ENCODE data around the gene UGT2B11.

The UGT2B11 gene

DNA sequence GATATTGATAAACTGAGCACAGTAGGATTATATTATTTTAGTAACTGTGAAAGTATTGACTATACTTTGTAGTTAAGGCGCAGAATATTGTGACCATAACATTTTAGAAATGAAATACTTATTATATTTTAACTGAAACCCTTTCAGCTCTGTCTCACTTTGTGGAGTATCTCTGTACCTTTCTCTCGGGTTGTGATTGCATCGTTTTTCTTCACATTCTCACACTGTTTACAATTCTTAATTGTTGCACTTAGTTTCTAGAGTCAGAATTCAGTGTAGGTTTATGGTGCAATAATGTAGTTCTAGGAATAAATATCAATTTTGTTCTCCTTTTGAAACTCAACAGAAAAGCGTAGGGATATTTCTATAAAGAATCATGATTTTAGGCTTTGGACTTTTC, 60.5 kb downstream of the UGT2B11 start:
- no peak for DNase-seq
- Histone ChIP-seq H3K36me3 (replicated peaks; ENCODE audit: insufficient read depth, low read length) (no peaks in the 10 kb centered on the region), H3K4me3 (ENCODE audit: low read length) (no peak overlapping the region), H3K4me2 (ENCODE audit: low read depth, low read length) (no peak overlapping the region), H3K9me3 (replicated peaks; ENCODE audit: insufficient read depth, low read length) (no peaks in the 10 kb centered on the region), H3K9ac (ENCODE audit: low read length) (no peak overlapping the region), H3K27me3 (replicated peaks; ENCODE audit: insufficient read depth, low read length) (no peaks in the 10 kb centered on the region), H3K79me2 (ENCODE audit: low read length) (no peaks in the 10 kb centered on the region), H4K20me1 (ENCODE audit: insufficient read depth, low read length) (no peaks in the 10 kb centered on the region), H3K4me1 (ENCODE audit: low read length) (no peaks in the 10 kb centered on the region), H3F3A (ENCODE audit: insufficient read depth, low read length) (no peaks in the 10 kb centered on the region), H2AFZ (ENCODE audit: low read length) (no peak overlapping the region), H3K27ac (ENCODE audit: low read length) (no peak overlapping the region), H3K9me2 (replicated peaks; ENCODE audit: insufficient read depth, low read length) (no peaks in the 10 kb centered on the region)
- TF ChIP-seq EZH2 (optimal IDR thresholded peaks at IDR 0.05; ENCODE audit: low read depth, low read length) (no peak), EZH2phosphoT487 (IDR thresholded peaks at IDR 0.05; ENCODE audit: low read length) (no peak)
- TF ChIP-seq, protein P1, sequence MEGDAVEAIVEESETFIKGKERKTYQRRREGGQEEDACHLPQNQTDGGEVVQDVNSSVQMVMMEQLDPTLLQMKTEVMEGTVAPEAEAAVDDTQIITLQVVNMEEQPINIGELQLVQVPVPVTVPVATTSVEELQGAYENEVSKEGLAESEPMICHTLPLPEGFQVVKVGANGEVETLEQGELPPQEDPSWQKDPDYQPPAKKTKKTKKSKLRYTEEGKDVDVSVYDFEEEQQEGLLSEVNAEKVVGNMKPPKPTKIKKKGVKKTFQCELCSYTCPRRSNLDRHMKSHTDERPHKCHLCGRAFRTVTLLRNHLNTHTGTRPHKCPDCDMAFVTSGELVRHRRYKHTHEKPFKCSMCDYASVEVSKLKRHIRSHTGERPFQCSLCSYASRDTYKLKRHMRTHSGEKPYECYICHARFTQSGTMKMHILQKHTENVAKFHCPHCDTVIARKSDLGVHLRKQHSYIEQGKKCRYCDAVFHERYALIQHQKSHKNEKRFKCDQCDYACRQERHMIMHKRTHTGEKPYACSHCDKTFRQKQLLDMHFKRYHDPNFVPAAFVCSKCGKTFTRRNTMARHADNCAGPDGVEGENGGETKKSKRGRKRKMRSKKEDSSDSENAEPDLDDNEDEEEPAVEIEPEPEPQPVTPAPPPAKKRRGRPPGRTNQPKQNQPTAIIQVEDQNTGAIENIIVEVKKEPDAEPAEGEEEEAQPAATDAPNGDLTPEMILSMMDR (IDR thresholded peaks at IDR 0.05; ENCODE audit: low read length), result no peak
